ENCODE results near the gene DISP1.

DISP1 gene

GRCh38 chr1:222788402-222789156 lies 26.3 kb upstream of the DISP1 start:
- Mint-ChIP-seq H3K27ac (no peak overlapping the region), H3K4me1 (ENCODE audit: low read depth) (peaks cover 17% of the 10 kb centered on the region), H3K4me3 (no peak overlapping the region), H3K36me3 (ENCODE audit: low read depth) (no peaks in the 10 kb centered on the region), H3K27me3 (peaks cover 2% of the 10 kb centered on the region), H3K9me3 (no peaks in the 10 kb centered on the region)

GRCh38 chr1:222790115-222790514 lies 24.7 kb upstream of the DISP1 start:
- no peaks in the 10 kb centered on the region for H3K27me3 Mint-ChIP-seq
- peaks cover 17% of the 10 kb centered on the region for H3K4me1 Mint-ChIP-seq (ENCODE audit: low read depth)
- H3K4me3 Mint-ChIP-seq, result no peak overlapping the region
- no peak overlapping the region for H3K27ac Mint-ChIP-seq
- no peaks in the 10 kb centered on the region for H3K9me3 Mint-ChIP-seq
- no peaks in the 10 kb centered on the region for H3K36me3 Mint-ChIP-seq (ENCODE audit: low read depth)

GRCh38 chr1:222790520-222790919 lies 24.3 kb upstream of the DISP1 start:
- peaks cover 17% of the 10 kb centered on the region for H3K4me1 Mint-ChIP-seq (ENCODE audit: low read depth)
- H3K27me3 Mint-ChIP-seq, result no peaks in the 10 kb centered on the region
- no peak overlapping the region for H3K4me3 Mint-ChIP-seq
- no peaks in the 10 kb centered on the region for H3K36me3 Mint-ChIP-seq (ENCODE audit: low read depth)
- H3K9me3 Mint-ChIP-seq, result no peaks in the 10 kb centered on the region
- no peak overlapping the region for H3K27ac Mint-ChIP-seq

- H3K4me1 Mint-ChIP-seq (ENCODE audit: low read depth), result peaks cover 17% of the 10 kb centered on the region
- no peaks in the 10 kb centered on the region for H3K36me3 Mint-ChIP-seq (ENCODE audit: low read depth)
- no peak overlapping the region for H3K4me3 Mint-ChIP-seq
- H3K27ac Mint-ChIP-seq, result no peak overlapping the region
- no peaks in the 10 kb centered on the region for H3K27me3 Mint-ChIP-seq
- H3K9me3 Mint-ChIP-seq, result no peaks in the 10 kb centered on the region
Measured at GRCh38 chr1:222791006-222791710, 23.7 kb upstream of the DISP1 start.

- no peaks in the 10 kb centered on the region for H3K27me3 Mint-ChIP-seq
- H3K36me3 Mint-ChIP-seq (ENCODE audit: low read depth), result no peaks in the 10 kb centered on the region
- H3K4me3 Mint-ChIP-seq, result no peak overlapping the region
- H3K9me3 Mint-ChIP-seq, result no peaks in the 10 kb centered on the region
- H3K27ac Mint-ChIP-seq, result no peak overlapping the region
- H3K4me1 Mint-ChIP-seq (ENCODE audit: low read depth), result peaks cover 20% of the 10 kb centered on the region
Measured at GRCh38 chr1:222792744-222793143, 22.1 kb upstream of the DISP1 start.

- no peak overlapping the region for H3K4me3 Mint-ChIP-seq
- no peaks in the 10 kb centered on the region for H3K36me3 Mint-ChIP-seq (ENCODE audit: low read depth)
- H3K27me3 Mint-ChIP-seq, result peaks cover 3% of the 10 kb centered on the region
- no peak overlapping the region for H3K27ac Mint-ChIP-seq
- H3K4me1 Mint-ChIP-seq (ENCODE audit: low read depth), result peaks cover 22% of the 10 kb centered on the region
- no peaks in the 10 kb centered on the region for H3K9me3 Mint-ChIP-seq
Measured at GRCh38 chr1:222794656-222795474, 20.0 kb upstream of the DISP1 start.

GRCh38 chr1:222798116-222798515 lies 16.7 kb upstream of the DISP1 start:
- Mint-ChIP-seq H3K27ac (peak overlapping the region; percentile 68), H3K9me3 (no peaks in the 10 kb centered on the region), H3K27me3 (peaks cover 3% of the 10 kb centered on the region), H3K36me3 (ENCODE audit: low read depth) (no peaks in the 10 kb centered on the region), H3K4me3 (no peak overlapping the region), H3K4me1 (ENCODE audit: low read depth) (peaks cover 17% of the 10 kb centered on the region)

GRCh38 chr1:222798975-222799374 lies 15.9 kb upstream of the DISP1 start:
- peak overlapping the region; percentile 26 for H3K27ac Mint-ChIP-seq
- H3K36me3 Mint-ChIP-seq (ENCODE audit: low read depth), result no peaks in the 10 kb centered on the region
- H3K4me3 Mint-ChIP-seq, result no peak overlapping the region
- H3K9me3 Mint-ChIP-seq, result no peaks in the 10 kb centered on the region
- H3K4me1 Mint-ChIP-seq (ENCODE audit: low read depth), result peaks cover 17% of the 10 kb centered on the region
- peaks cover 3% of the 10 kb centered on the region for H3K27me3 Mint-ChIP-seq

- no peaks in the 10 kb centered on the region for H3K9me3 Mint-ChIP-seq
- H3K27me3 Mint-ChIP-seq, result peaks cover 3% of the 10 kb centered on the region
- peaks cover 17% of the 10 kb centered on the region for H3K4me1 Mint-ChIP-seq (ENCODE audit: low read depth)
- no peak overlapping the region for H3K4me3 Mint-ChIP-seq
- no peak overlapping the region for H3K27ac Mint-ChIP-seq
- no peaks in the 10 kb centered on the region for H3K36me3 Mint-ChIP-seq (ENCODE audit: low read depth)
Measured at GRCh38 chr1:222801067-222801466, 13.8 kb upstream of the DISP1 start.

- Mint-ChIP-seq H3K9me3 (no peaks in the 10 kb centered on the region), H3K27ac (no peak overlapping the region), H3K27me3 (no peaks in the 10 kb centered on the region), H3K36me3 (ENCODE audit: low read depth) (no peaks in the 10 kb centered on the region), H3K4me1 (ENCODE audit: low read depth) (peaks cover 23% of the 10 kb centered on the region), H3K4me3 (no peak overlapping the region)
Measured at GRCh38 chr1:222811671-222812070, 3.2 kb upstream of the DISP1 start.

- H3K4me1 Mint-ChIP-seq (ENCODE audit: low read depth), result peaks cover 44% of the 10 kb centered on the region
- no peaks in the 10 kb centered on the region for H3K27me3 Mint-ChIP-seq
- no peaks in the 10 kb centered on the region for H3K36me3 Mint-ChIP-seq (ENCODE audit: low read depth)
- H3K27ac Mint-ChIP-seq, result peak overlapping the region; percentile 91
- peak overlapping the region; percentile 94 for H3K4me3 Mint-ChIP-seq
- no peaks in the 10 kb centered on the region for H3K9me3 Mint-ChIP-seq
Measured at GRCh38 chr1:222813866-222814535, 838 bp upstream of the DISP1 start.

GRCh38 chr1:222815440-222815765 lies 564 bp downstream of the DISP1 start:
- H3K9me3 Mint-ChIP-seq, result no peaks in the 10 kb centered on the region
- peak overlapping the region; percentile 94 for H3K4me3 Mint-ChIP-seq
- H3K27me3 Mint-ChIP-seq, result no peaks in the 10 kb centered on the region
- H3K4me1 Mint-ChIP-seq (ENCODE audit: low read depth), result peaks cover 45% of the 10 kb centered on the region
- peak overlapping the region; percentile 91 for H3K27ac Mint-ChIP-seq
- no peaks in the 10 kb centered on the region for H3K36me3 Mint-ChIP-seq (ENCODE audit: low read depth)

- H3K27ac Mint-ChIP-seq, result no peak overlapping the region
- no peaks in the 10 kb centered on the region for H3K27me3 Mint-ChIP-seq
- H3K4me1 Mint-ChIP-seq (ENCODE audit: low read depth), result peaks cover 55% of the 10 kb centered on the region
Measured at GRCh38 chr1:222817529-222817928, 2.7 kb downstream of the DISP1 start.

GRCh38 chr1:222818171-222818570 lies 3.3 kb downstream of the DISP1 start:
- H3K27me3 Mint-ChIP-seq, result no peaks in the 10 kb centered on the region
- H3K4me1 Mint-ChIP-seq (ENCODE audit: low read depth), result peaks cover 59% of the 10 kb centered on the region
- peaks cover 5% of the 10 kb centered on the region for H3K36me3 Mint-ChIP-seq (ENCODE audit: low read depth)
- no peak overlapping the region for H3K4me3 Mint-ChIP-seq
- no peak overlapping the region for H3K27ac Mint-ChIP-seq
- H3K9me3 Mint-ChIP-seq, result no peaks in the 10 kb centered on the region

More at GRCh38 chr1:222817529-222817928, 2.7 kb downstream of the DISP1 start:
- H3K4me3 Mint-ChIP-seq, result peak overlapping the region; percentile 28
- no peaks in the 10 kb centered on the region for H3K9me3 Mint-ChIP-seq
- peaks cover 5% of the 10 kb centered on the region for H3K36me3 Mint-ChIP-seq (ENCODE audit: low read depth)
